Activated T-helper 1 cell treated with anti-CD3 and anti-CD28 coated beads, Interleukin-2, amount 50 U/mL, for 16 hours (primary cell): ENCODE data around the gene TMEM59.
"Not testable (repeated sequence)": the region's sequence is repeated elsewhere in the genome, so short reads cannot be mapped to it uniquely, and the experiment has no call there.

Source experiments
- DNase-seq, 2 donors: peaks; one replicate each; pipeline ENCODE4 v3.0.0-alpha.2; 2020; ENCODE audit warnings: low read depth in 1 of 2, low spot score in 1 of 2

Gene TMEM59

GRCh38 chr1:54013393-54014008 is 39.5 kb downstream of the TMEM59 start:
- DNase-seq, result no peak

- no peak for DNase-seq
Observed at GRCh38 chr1:54012863-54013262, 40.1 kb downstream of the TMEM59 start.

DNA sequence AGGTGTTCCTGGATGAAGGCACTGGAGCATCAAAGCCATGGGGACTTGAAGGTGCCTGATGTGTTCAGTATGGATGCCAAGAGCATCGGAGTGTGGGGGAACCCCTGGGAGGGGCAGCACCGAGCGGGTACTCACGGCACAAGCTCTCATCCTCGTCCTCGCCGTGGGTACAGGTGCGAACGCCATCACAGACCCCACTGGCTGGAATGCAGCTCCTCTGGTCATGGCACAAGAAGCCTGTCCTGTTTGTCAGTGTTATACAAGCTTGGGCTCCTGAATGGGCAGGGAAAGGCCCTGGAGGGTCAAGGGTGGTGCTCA is 41.0 kb downstream of the TMEM59 start:
- no peak for DNase-seq

GRCh38 chr1:54011316-54012007 is 41.5 kb downstream of the TMEM59 start:
- no peak for DNase-seq

DNA sequence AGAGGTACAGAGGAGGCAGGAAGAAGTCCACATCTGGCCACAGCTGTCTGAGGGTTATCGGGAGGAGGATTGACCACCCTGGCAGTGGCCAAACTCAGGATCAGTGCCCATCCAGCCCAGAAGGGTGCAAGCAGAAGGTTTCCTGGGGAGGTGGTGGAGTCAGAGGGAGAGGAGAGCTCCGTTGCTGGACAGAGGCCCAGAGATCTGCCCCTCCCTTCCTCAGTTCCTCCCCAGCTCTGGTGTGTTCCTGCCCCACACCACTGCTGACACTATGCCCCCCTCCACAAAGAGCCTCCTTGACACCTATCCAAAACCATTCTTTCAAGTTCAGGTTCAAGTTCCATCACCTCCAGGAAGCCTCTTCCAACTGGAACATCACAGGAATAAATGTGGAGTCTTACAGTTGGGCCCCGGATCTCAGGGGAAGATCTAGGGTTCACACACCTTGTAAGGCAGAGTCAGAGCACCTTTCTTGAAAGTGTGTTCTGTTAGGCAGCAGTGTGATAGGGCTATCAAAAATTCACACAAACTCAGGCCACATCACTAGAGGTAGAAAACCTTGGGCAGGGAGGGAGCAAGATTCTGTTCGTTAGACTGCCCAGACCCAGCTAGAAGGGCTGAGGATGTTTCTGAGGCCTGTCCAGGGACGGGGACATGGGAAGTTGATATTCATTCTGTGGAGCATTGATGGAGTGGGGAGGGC is 42.4 kb downstream of the TMEM59 start:
- DNase-seq, result no peak

- DNase-seq, result no peak
Observed at GRCh38 chr1:54009406-54009805, 43.6 kb downstream of the TMEM59 start.

DNA sequence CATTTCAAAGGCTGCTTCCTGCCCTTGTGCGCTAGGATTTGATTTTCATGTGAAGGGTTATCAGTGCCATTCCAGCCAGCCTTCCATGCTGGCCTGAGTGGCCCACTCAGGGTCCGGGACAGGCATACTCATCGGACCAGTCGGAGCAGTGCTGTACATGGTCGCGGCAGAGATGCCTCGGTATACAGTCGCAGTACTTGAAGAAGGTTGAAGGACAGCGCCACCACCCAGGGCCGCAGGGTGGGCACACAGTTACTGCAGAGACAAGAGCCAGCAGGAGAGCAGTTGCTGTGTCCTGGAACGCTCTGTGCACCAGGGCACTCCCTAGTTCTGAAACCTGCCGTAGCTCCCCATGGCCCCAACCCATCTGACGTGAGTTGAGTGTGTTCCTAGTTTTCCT is 44.1 kb downstream of the TMEM59 start:
- DNase-seq, result no peak

DNA sequence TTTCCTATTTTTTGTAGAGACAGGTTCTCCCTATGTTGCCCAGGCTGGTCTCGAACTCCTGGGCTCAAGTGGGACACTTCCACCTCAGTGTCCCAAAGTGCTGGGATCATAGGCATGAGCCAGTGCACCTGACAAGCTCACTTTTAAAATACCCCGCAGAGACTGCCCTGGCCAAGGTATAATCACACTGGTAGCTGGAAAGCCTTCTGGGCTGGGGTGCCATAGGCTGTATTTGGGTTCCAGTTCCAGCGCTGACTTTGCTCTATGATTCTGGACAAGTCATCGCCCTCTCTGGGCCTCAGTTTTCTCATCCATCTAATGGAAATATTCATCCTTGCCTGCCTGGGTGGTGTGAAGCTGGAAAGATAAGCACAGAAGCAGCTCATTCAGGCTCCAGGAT is 45.4 kb downstream of the TMEM59 start:
- DNase-seq, result no peak

DNA sequence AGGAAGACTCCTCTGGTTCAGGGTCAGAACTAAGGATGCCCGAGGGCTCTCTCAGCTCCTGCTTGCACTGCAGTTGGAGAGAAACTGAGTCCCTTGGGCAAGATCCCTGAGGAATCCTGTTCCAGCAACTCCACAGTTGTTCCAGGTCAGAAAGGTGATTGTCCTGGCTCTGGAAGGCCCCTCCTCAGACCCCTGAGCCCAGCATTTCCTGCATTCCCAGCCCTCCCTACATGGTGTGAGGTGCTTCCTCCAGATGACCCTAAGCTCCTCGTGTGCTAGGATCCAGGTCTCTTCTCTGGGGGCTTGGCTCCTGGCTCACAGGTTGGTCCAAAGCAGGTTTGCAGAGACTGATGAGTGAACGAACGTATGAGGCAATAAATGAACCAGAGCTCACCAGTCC is 46.5 kb downstream of the TMEM59 start:
- no peak for DNase-seq

DNA sequence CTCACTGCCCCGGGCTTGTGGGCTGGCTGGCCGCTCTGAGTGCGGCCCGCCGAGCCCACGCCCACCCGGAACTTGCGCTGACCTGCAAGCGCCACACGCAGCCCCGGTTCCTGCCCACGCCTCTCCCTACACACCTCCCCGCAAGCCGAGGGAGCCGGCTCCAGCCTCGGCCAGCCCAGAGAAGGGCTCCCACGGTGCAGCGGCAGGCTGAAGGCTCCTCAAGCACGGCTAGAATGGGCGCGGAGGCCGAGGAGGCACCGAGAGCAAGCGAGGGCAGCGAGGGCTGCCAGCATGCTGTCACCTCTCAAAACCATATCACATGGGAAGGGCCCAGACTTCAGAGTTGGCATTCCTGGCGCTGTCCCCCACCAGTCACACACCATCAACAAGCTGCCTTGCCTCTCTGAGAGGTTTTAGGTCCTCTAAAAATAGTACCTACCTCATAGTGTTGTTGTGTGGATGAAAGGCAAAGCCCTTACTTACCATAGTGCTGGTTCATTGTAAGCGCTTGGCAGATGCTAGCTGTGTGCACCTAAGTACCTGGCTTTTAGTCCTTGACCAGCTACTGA is 48.4 kb downstream of the TMEM59 start:
- DNase-seq, result no peak

GRCh38 chr1:54003750-54004480 is 49.1 kb downstream of the TMEM59 start:
- not testable (repeated sequence) for DNase-seq

GRCh38 chr1:54003249-54003646 is 49.8 kb downstream of the TMEM59 start:
- DNase-seq, result no peak

DNA sequence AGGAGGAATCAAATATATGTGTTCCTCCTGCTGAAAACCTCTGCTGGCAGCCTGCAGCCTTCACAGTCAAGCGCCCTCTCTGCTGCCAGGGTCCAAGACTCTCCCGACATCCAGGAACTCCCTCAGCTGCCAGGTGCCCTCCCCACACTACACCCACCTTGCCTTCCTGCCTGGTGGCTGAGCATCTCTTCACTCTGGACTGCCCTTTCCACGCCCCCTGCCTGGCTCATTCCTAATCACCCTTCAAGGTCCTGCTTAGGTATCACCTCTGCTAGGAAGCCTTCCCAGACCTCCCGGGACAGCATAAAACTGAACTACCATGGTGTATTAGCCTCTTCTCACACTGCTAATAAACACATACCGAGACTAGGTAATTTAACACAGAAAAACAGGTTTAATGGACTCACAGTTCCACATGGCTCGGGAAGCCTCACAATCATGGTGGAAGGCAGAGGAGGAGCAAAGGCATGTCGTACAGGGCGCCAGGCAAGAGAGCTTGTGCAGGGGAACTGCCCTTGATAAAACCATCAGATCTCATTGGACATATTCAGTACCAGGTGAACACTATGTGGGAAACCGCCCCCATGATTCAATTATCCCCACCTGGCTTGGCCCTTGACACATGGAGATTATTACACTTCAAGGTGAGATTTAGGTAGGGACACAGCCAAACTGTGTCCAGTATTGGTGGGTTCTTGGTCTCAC is 50.3 kb downstream of the TMEM59 start:
- no peak for DNase-seq

DNA sequence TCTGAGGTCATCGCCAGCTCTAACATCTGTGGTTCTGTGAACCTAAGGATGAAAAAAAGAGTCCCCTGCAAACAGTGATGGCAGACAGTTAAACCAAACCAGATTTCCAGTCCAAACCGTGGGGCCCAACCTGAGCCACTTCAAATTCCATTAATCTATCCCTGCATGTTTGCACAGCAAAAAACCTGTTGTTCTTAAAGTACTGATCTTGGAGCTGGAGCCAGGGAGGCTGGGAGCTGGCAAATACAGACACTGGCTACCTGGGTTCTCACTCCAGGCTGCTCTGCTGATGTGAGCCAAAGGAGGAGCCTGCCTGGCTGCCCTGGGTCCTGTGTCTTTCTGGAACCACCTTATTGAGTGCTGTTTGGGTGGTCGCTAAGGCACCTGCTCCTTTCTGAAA is 51.4 kb downstream of the TMEM59 start:
- no peak for DNase-seq

DNA sequence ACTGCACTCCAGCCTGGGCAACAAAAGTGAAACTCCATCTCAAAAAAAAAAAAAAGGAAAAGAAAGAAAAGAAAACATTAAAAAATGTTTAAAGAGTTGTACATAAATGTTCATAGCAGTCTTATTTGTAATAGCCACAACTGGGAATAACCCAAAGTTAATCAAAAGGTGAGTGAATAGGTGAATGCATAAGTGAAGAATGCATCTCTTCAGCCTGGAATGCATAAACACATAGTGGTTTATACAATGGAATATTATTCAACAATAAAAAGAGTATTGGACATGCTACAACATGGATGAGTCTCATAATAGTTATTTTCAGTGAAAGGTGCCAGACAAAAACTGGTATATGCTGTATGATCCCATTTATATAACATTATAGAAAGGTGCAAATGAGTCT is 53.1 kb downstream of the TMEM59 start:
- no peak for DNase-seq

- no peak for DNase-seq
Observed at GRCh38 chr1:53998223-53998622, 54.8 kb downstream of the TMEM59 start.

DNA sequence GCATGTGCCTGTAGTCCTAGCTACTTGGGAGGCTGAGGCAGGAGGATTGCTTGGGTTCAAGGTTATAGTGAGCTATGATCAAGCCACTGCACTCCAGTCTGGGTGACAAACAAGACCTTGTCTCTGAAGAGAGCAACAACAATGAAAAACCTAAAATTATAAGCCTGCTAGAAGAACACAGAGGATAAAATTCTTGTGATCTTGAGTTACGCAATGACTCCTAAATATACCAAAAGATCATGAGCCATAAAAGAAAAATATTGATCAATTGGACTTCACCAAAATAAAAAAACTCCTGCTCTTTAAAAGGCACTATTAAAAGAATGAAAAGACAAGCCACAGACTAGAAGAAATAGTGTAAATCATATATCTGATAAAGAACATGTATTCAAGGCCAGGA is 57.3 kb downstream of the TMEM59 start:
- no peak for DNase-seq

DNA sequence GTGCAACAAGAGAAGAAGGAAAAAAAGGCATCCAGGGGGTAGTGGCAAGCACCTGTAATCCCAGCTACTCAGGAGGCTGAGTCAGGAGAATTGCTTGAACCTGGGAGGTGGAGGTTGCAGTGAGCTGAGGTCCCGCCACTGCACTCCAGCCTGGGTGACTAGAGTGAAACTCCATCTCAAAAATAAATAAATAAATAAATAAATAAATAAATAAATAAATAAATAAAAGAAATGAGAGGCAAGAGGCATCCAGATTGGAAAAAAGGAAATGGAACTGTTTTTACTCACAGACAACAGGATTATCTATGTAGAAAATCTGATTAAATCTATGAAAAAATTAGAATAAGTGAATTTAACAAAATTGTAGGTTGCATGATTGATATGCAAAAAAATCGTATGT is 58.5 kb downstream of the TMEM59 start:
- not testable (repeated sequence) for DNase-seq

GRCh38 chr1:53992085-53992874 is 60.7 kb downstream of the TMEM59 start:
- DNase-seq, result no peak

GRCh38 chr1:53987880-53988279 is 65.1 kb downstream of the TMEM59 start:
- DNase-seq, result no peak
